Karpas-422 (cell line): ENCODE data around the gene RETREG3. TPM values are rescaled to one million over a fixed set of nuclear protein-coding genes. Genes with fewer than 3 reads are reported as not detected.
"Not testable (repeated sequence)": the region's sequence is repeated elsewhere in the genome, so short reads cannot be mapped to it uniquely, and the experiment has no call there.

ENCODE experiments used
- DNase-seq: peaks from one replicate; pipeline ENCODE4 v3.0.0-alpha.2; 2015
- H2AFZ ChIP-seq: fragments of 200-600 bp; sonication (generic); 2 replicates; pipeline ENCODE4 v1.6.1; 2014; ENCODE audit warnings: antibody characterized with exemption, low read length, mixed read lengths
- H3K27ac ChIP-seq: fragments of 200-600 bp; sonication (generic); 2 replicates; pipeline ENCODE4 v1.5.1; 2014; ENCODE audit warnings: mild to moderate bottlenecking, low read length, moderate library complexity
- H3K27me3 ChIP-seq: fragments of 200-600 bp; sonication (generic); 2 replicates; pipeline ENCODE4 v1.6.1; 2014; ENCODE audit warnings: low read length, mixed read lengths
- H3K36me3 ChIP-seq: fragments of 200-600 bp; sonication (generic); 2 replicates; pipeline ENCODE4 v1.6.1; 2014; ENCODE audit warnings: low read length, mixed read lengths; ENCODE audit not compliant: insufficient read depth
- H3K4me1 ChIP-seq: fragments of 200-600 bp; sonication (generic); 2 replicates; pipeline ENCODE4 v1.6.1; 2014; ENCODE audit warnings: mild to moderate bottlenecking, low read length, mixed read lengths
- H3K4me2 ChIP-seq: fragments of 200-600 bp; sonication (generic); 2 replicates; pipeline ENCODE4 v1.6.1; 2014; ENCODE audit warnings: low read length, low read depth, mild to moderate bottlenecking; ENCODE audit not compliant: poor library complexity, severe bottlenecking
- H3K4me3 ChIP-seq: fragments of 200-600 bp; sonication (generic); 2 replicates; pipeline ENCODE4 v1.5.1; 2014; ENCODE audit warnings: mild to moderate bottlenecking, antibody characterized with exemption, low read length, mixed read lengths
- H3K79me2 ChIP-seq: fragments of 200-600 bp; sonication (generic); 2 replicates; pipeline ENCODE4 v1.6.1; 2014; ENCODE audit warnings: mild to moderate bottlenecking, low read length, mixed read lengths
- H3K9ac ChIP-seq: fragments of 200-600 bp; sonication (generic); 2 replicates; pipeline ENCODE4 v1.6.0; 2014; ENCODE audit warnings: low read length
- H3K9me2 ChIP-seq: fragments of 200-600 bp; sonication (generic), shearing (Covaris generic); replicated peaks from 2 replicates; pipeline ENCODE4 v1.6.0; 2014; ENCODE audit warnings: mild to moderate bottlenecking, low read length, moderate library complexity; ENCODE audit not compliant: insufficient read depth
- H3K9me3 ChIP-seq: fragments of 300-700, 200-600 bp; sonication (generic); 2 replicates; pipeline ENCODE4 v1.6.1; 2014; ENCODE audit warnings: low read length, mixed read lengths
- H4K20me1 ChIP-seq: fragments of 200-600 bp; sonication (generic); 2 replicates; pipeline ENCODE4 v1.6.1; 2014; ENCODE audit warnings: mild to moderate bottlenecking, antibody characterized with exemption, low read length, low read depth; ENCODE audit not compliant: insufficient read depth
- total RNA-seq: library from RNA; depleted of rRNA; stranded (reverse); fragments of >200 nt; shearing (Covaris generic); gene quantifications from 2 replicates; pipeline ENCODE4 v1.2.3, GENCODE V29; 2014; ENCODE audit warnings: low replicate concordance

RETREG3 gene
- total RNA-seq, 1 experiment from 2014 or later, result 39.5 TPM

- H3K9ac ChIP-seq, result peak overlapping the region; percentile 19
- H3K79me2 ChIP-seq, result no peaks in the 10 kb centered on the region
- H2AFZ ChIP-seq, result no peak overlapping the region; the same call in 1 of the 2 replicates
- no peaks in the 10 kb centered on the region for H3K9me2 ChIP-seq
- H3K9me3 ChIP-seq, result no peaks in the 10 kb centered on the region
- H3K4me1 ChIP-seq, result peaks cover 20% of the 10 kb centered on the region
- DNase-seq, result peak; percentile 66
- no peak overlapping the region for H3K4me3 ChIP-seq
- no peaks in the 10 kb centered on the region for H4K20me1 ChIP-seq
- H3K27me3 ChIP-seq, result no peaks in the 10 kb centered on the region
- no peak overlapping the region for H3K27ac ChIP-seq
- H3K36me3 ChIP-seq, result 0 out of 2 replicates have a peak, but pooled peaks cover 5% of the 10 kb centered on the region
- peak overlapping the region; percentile 33 for H3K4me2 ChIP-seq
These were observed 9.4 kb upstream of the RETREG3 start for GRCh38 chr17:42618442-42619150.

DNA sequence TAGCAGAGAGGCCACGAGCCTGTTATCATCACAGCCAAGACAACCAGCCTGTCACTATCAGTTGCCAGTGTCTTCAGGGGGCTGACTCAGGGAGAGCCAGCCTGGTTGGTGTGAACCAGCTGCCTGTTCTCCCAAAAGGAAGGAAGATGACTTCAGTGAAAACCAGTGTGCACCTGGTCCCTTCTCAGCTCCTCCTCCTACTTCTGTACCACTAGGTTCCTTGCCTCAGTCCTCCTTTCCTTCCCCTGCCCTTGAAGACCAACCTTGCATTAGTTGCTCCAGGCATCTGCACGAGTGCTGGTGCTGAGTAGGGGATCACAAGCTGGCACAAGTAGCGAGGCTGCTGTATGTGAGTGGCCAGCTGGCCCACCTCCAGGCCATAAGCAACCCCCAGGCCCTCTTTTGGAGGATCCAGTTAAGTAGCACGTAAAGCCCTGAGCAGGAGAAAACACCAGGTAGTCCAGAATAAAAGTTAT is 8.8 kb upstream of the RETREG3 start:
- Histone ChIP-seq H3K9ac (0 out of 2 replicates have a peak overlapping the region, but pooled peaks have one; percentile 19), H3K9me2 (no peaks in the 10 kb centered on the region), H3K4me1 (peaks cover 20% of the 10 kb centered on the region), H4K20me1 (no peaks in the 10 kb centered on the region), H3K4me3 (no peak overlapping the region), H2AFZ (no peak overlapping the region), H3K9me3 (no peaks in the 10 kb centered on the region), H3K27ac (no peak overlapping the region), H3K36me3 (0 out of 2 replicates have a peak, but pooled peaks cover 5% of the 10 kb centered on the region), H3K27me3 (no peaks in the 10 kb centered on the region), H3K4me2 (peak overlapping the region; percentile 33), H3K79me2 (no peaks in the 10 kb centered on the region)
- no peak for DNase-seq

GRCh38 chr17:42613699-42614295 is 4.6 kb upstream of the RETREG3 start:
- H3K79me2 ChIP-seq, result peaks cover 13% of the 10 kb centered on the region
- no peaks in the 10 kb centered on the region for H3K9me3 ChIP-seq
- DNase-seq, result no peak
- H4K20me1 ChIP-seq, result no peaks in the 10 kb centered on the region
- H3K4me3 ChIP-seq, result no peak overlapping the region
- H3K4me2 ChIP-seq, result no peak overlapping the region
- H3K27me3 ChIP-seq, result no peaks in the 10 kb centered on the region
- H3K9ac ChIP-seq, result no peak overlapping the region
- peaks cover 12% of the 10 kb centered on the region; the same call in 1 of the 2 replicates for H3K36me3 ChIP-seq
- peaks cover 23% of the 10 kb centered on the region for H3K4me1 ChIP-seq
- no peak overlapping the region for H3K27ac ChIP-seq
- H3K9me2 ChIP-seq, result no peaks in the 10 kb centered on the region
- no peak overlapping the region for H2AFZ ChIP-seq

DNA sequence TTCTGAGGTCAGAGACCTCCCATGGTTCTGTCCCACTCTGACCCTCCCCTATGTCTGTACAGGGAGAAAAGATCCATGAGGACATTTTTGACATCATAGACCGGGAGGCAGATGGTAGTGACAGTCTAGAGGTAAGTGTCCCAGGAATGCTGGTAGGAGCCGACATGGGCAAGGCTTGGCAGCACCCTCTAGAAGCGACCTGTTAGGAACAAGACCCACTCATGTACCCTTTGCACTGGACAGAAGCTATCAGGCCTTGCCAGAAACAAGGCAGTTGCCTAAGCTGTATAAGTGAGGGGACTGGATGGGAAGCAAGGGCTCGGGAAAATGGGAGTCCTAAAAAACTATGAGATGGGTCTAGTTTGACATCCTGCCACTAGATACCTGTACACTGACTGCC is 2.8 kb upstream of the RETREG3 start:
- Histone ChIP-seq H4K20me1 (no peaks in the 10 kb centered on the region), H3K27ac (no peak overlapping the region), H3K9me3 (no peaks in the 10 kb centered on the region), H3K79me2 (peaks cover 31% of the 10 kb centered on the region), H2AFZ (no peak overlapping the region), H3K9me2 (no peaks in the 10 kb centered on the region), H3K4me1 (peaks cover 21% of the 10 kb centered on the region), H3K4me2 (no peak overlapping the region), H3K9ac (no peak overlapping the region), H3K36me3 (peaks cover 12% of the 10 kb centered on the region; the same call in 1 of the 2 replicates), H3K4me3 (no peak overlapping the region), H3K27me3 (no peaks in the 10 kb centered on the region)
- DNase-seq, result no peak

GRCh38 chr17:42609814-42610801 is 934 bp upstream of the RETREG3 start:
- peak; percentile 60 for DNase-seq
- H3K79me2 ChIP-seq, result peaks cover 50% of the 10 kb centered on the region
- not testable (repeated sequence) for H3K27me3 ChIP-seq, H4K20me1 ChIP-seq, H3K9me2 ChIP-seq, H3K9me3 ChIP-seq, H3K36me3 ChIP-seq
- peak overlapping the region; percentile 95 for H3K9ac ChIP-seq
- peak overlapping the region; percentile 99 for H3K4me2 ChIP-seq
- H3K27ac ChIP-seq, result peak overlapping the region; percentile 46
- peaks cover 31% of the 10 kb centered on the region for H3K4me1 ChIP-seq
- peak overlapping the region; percentile 97 for H2AFZ ChIP-seq
- H3K4me3 ChIP-seq, result peak overlapping the region; percentile 98

DNA sequence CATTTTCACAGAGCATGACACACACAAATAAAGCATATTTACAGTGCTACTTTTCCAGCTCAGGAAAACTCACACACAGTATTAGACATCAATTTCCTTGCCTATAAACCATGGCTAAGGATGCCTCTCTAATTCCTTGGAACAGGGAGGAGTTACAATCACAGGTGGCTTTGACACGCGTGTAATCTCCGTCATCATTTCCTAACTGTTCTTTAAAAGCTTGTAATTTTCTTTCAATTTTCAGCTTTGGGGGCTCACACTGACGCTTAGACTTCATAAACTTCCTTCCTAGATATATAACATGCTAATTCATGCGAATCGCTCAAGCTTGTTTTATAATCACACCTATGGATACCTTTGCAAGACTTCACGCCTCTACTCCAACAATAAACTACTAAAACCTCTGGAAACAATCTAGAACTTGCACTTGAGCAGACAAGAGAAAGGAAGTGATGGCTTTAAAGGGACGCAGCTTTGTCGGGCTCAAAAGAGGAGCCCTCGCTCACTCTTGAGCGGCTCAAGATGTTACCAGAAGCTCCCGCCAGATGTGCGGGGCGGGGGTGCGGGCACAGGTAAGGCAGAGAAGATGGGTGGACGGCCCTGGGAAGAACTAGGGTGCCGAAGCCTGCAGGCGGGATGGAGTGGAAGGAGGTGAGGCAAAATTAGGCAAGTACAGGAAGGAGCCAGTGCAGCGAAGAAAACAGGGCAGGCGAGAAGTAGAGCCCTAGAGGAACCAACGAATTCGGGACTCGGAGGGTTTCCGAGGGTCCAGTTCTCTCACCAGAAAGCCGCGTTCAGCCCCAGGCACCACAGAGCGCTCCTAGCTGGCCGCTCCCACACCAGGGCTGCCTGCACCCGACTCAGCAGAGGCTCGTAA is 631 bp downstream of the RETREG3 start:
- Histone ChIP-seq H3K9me3 (no peaks in the 10 kb centered on the region), H3K9ac (peak overlapping the region; percentile 94), H3K36me3 (peaks cover 7% of the 10 kb centered on the region; the same call in 1 of the 2 replicates), H4K20me1 (no peaks in the 10 kb centered on the region), H2AFZ (peak overlapping the region; percentile 72), H3K9me2 (no peaks in the 10 kb centered on the region), H3K79me2 (peaks cover 65% of the 10 kb centered on the region), H3K4me2 (peak overlapping the region; percentile 87), H3K27ac (peak overlapping the region; percentile 56), H3K4me1 (peaks cover 31% of the 10 kb centered on the region), H3K27me3 (no peaks in the 10 kb centered on the region), H3K4me3 (peak overlapping the region; percentile 98)
- peak; percentile 69 for DNase-seq

GRCh38 chr17:42607769-42608168 is 1.4 kb downstream of the RETREG3 start:
- peaks cover 72% of the 10 kb centered on the region for H3K79me2 ChIP-seq
- peaks cover 31% of the 10 kb centered on the region for H3K4me1 ChIP-seq
- H3K27ac ChIP-seq, result no peak overlapping the region
- no peak for DNase-seq
- no peaks in the 10 kb centered on the region for H3K9me2 ChIP-seq
- H2AFZ ChIP-seq, result no peak overlapping the region
- H3K4me2 ChIP-seq, result peak overlapping the region; percentile 87
- H3K27me3 ChIP-seq, result no peaks in the 10 kb centered on the region
- peaks cover 7% of the 10 kb centered on the region; the same call in 1 of the 2 replicates for H3K36me3 ChIP-seq
- H3K9me3 ChIP-seq, result no peaks in the 10 kb centered on the region
- peak overlapping the region; percentile 94 for H3K9ac ChIP-seq
- H4K20me1 ChIP-seq, result no peaks in the 10 kb centered on the region; the same call in 1 of the 2 replicates
- peak overlapping the region; percentile 98 for H3K4me3 ChIP-seq
